ENCODE results near the gene SRP68.
"Not testable (repeated sequence)": the region's sequence is repeated elsewhere in the genome, so short reads cannot be mapped to it uniquely, and the experiment has no call there.

Gene SRP68

GRCh38 chr17:76063875-76064546, 8.3 kb downstream of the SRP68 start:
- DNase-seq: no peak
- Histone ChIP-seq H2AFZ (ENCODE audit: low read length) (no peak overlapping the region), H3K9ac (ENCODE audit: low read length) (no peak overlapping the region), H3K9me3 (replicated peaks; ENCODE audit: insufficient read depth, low read length) (no peaks in the 10 kb centered on the region), H3K4me2 (ENCODE audit: low read depth, low read length) (no peak overlapping the region), H3K4me1 (ENCODE audit: low read length) (no peaks in the 10 kb centered on the region), H3K36me3 (replicated peaks; ENCODE audit: insufficient read depth, low read length) (peaks cover 34% of the 10 kb centered on the region; the same call in 1 of the 2 replicates), H3K27ac (ENCODE audit: low read length) (no peak overlapping the region), H4K20me1 (ENCODE audit: insufficient read depth, low read length) (no peaks in the 10 kb centered on the region), H3K9me2 (replicated peaks; ENCODE audit: insufficient read depth, low read length) (no peaks in the 10 kb centered on the region), H3K79me2 (ENCODE audit: low read length) (peaks cover 33% of the 10 kb centered on the region), H3F3A (ENCODE audit: insufficient read depth, low read length) (no peaks in the 10 kb centered on the region), H3K27me3 (replicated peaks; ENCODE audit: insufficient read depth, low read length) (no peaks in the 10 kb centered on the region), H3K4me3 (ENCODE audit: low read length) (no peak overlapping the region)
- TF ChIP-seq EZH2 (optimal IDR thresholded peaks at IDR 0.05; ENCODE audit: low read depth, low read length) (no peak), CTCF (IDR thresholded peaks at IDR 0.05; ENCODE audit: low read length) (no peak), EZH2phosphoT487 (IDR thresholded peaks at IDR 0.05; ENCODE audit: low read length) (no peak)

- not testable (repeated sequence) for H3K4me2 ChIP-seq (ENCODE audit: low read depth, low read length); H3F3A ChIP-seq (ENCODE audit: insufficient read depth, low read length); H3K4me3 ChIP-seq (ENCODE audit: low read length); DNase-seq; H2AFZ ChIP-seq (ENCODE audit: low read length); H3K4me1 ChIP-seq (ENCODE audit: low read length); H4K20me1 ChIP-seq (ENCODE audit: insufficient read depth, low read length); H3K9me3 ChIP-seq (replicated peaks; ENCODE audit: insufficient read depth, low read length); H3K9ac ChIP-seq (ENCODE audit: low read length); H3K27ac ChIP-seq (ENCODE audit: low read length); H3K27me3 ChIP-seq (replicated peaks; ENCODE audit: insufficient read depth, low read length); H3K9me2 ChIP-seq (replicated peaks; ENCODE audit: insufficient read depth, low read length)
- Histone ChIP-seq H3K36me3 (replicated peaks; ENCODE audit: insufficient read depth, low read length) (peaks cover 34% of the 10 kb centered on the region), H3K79me2 (ENCODE audit: low read length) (peaks cover 17% of the 10 kb centered on the region)
Observed at GRCh38 chr17:76058264-76058663, 14.1 kb downstream of the SRP68 start.

- H2AFZ ChIP-seq (ENCODE audit: low read length): no peak overlapping the region
- no peaks in the 10 kb centered on the region for H3K4me1 ChIP-seq (ENCODE audit: low read length)
- no peaks in the 10 kb centered on the region for H3K9me2 ChIP-seq (replicated peaks; ENCODE audit: insufficient read depth, low read length)
- H3K36me3 ChIP-seq (replicated peaks; ENCODE audit: insufficient read depth, low read length): peaks cover 33% of the 10 kb centered on the region
- no peak for TF ChIP-seq CTCF (IDR thresholded peaks at IDR 0.05; ENCODE audit: low read length)
- no peak for TF ChIP-seq EZH2phosphoT487 (IDR thresholded peaks at IDR 0.05; ENCODE audit: low read length)
- TF ChIP-seq EZH2 (optimal IDR thresholded peaks at IDR 0.05; ENCODE audit: low read depth, low read length): no peak
- no peaks in the 10 kb centered on the region for H4K20me1 ChIP-seq (ENCODE audit: insufficient read depth, low read length)
- no peak overlapping the region for H3K4me3 ChIP-seq (ENCODE audit: low read length)
- H3K9ac ChIP-seq (ENCODE audit: low read length): no peak overlapping the region
- no peak overlapping the region for H3K4me2 ChIP-seq (ENCODE audit: low read depth, low read length)
- peaks cover 23% of the 10 kb centered on the region for H3K79me2 ChIP-seq (ENCODE audit: low read length)
- no peaks in the 10 kb centered on the region for H3K9me3 ChIP-seq (replicated peaks; ENCODE audit: insufficient read depth, low read length)
- H3F3A ChIP-seq (ENCODE audit: insufficient read depth, low read length): 0 out of 2 replicates have a peak, but pooled peaks cover 3% of the 10 kb centered on the region
- no peak for DNase-seq
- H3K27ac ChIP-seq (ENCODE audit: low read length): no peak overlapping the region
- no peaks in the 10 kb centered on the region for H3K27me3 ChIP-seq (replicated peaks; ENCODE audit: insufficient read depth, low read length)
Observed at GRCh38 chr17:76056882-76057281, 15.4 kb downstream of the SRP68 start.

GRCh38 chr17:76054112-76054476, 18.2 kb downstream of the SRP68 start:
- no peaks in the 10 kb centered on the region for H3K9me3 ChIP-seq (replicated peaks; ENCODE audit: insufficient read depth, low read length)
- H3K27ac ChIP-seq (ENCODE audit: low read length): no peak overlapping the region
- H3K9me2 ChIP-seq (replicated peaks; ENCODE audit: insufficient read depth, low read length): no peaks in the 10 kb centered on the region
- H3K4me1 ChIP-seq (ENCODE audit: low read length): peaks cover 3% of the 10 kb centered on the region; the same call in 1 of the 2 replicates
- no peak overlapping the region for H3K4me3 ChIP-seq (ENCODE audit: low read length)
- DNase-seq: no peak
- H3K27me3 ChIP-seq (replicated peaks; ENCODE audit: insufficient read depth, low read length): no peaks in the 10 kb centered on the region
- peaks cover 36% of the 10 kb centered on the region for H3K79me2 ChIP-seq (ENCODE audit: low read length)
- no peak for TF ChIP-seq EZH2phosphoT487 (IDR thresholded peaks at IDR 0.05; ENCODE audit: low read length)
- no peak for TF ChIP-seq EZH2 (optimal IDR thresholded peaks at IDR 0.05; ENCODE audit: low read depth, low read length)
- TF ChIP-seq CTCF (IDR thresholded peaks at IDR 0.05; ENCODE audit: low read length): no peak
- H2AFZ ChIP-seq (ENCODE audit: low read length): no peak overlapping the region
- no peaks in the 10 kb centered on the region for H4K20me1 ChIP-seq (ENCODE audit: insufficient read depth, low read length)
- H3F3A ChIP-seq (ENCODE audit: insufficient read depth, low read length): 0 out of 2 replicates have a peak, but pooled peaks cover 3% of the 10 kb centered on the region
- H3K4me2 ChIP-seq (ENCODE audit: low read depth, low read length): no peak overlapping the region
- no peak overlapping the region for H3K9ac ChIP-seq (ENCODE audit: low read length)
- H3K36me3 ChIP-seq (replicated peaks; ENCODE audit: insufficient read depth, low read length): peaks cover 19% of the 10 kb centered on the region

Data from MM.1S (cell line).